IPS-15b (cell line): ENCODE data around the gene CCRL2.

Source experiments
- H3K27me3 ChIP-seq: one replicate; pipeline ENCODE4 v1.6.1; 2013; ENCODE audit warnings: low read length; ENCODE audit not compliant: control insufficient read depth, insufficient read depth
- H3K36me3 ChIP-seq: one replicate; pipeline ENCODE4 v1.6.1; 2013; ENCODE audit warnings: low read length; ENCODE audit not compliant: control insufficient read depth, insufficient read depth
- H3K4me1 ChIP-seq: one replicate; pipeline ENCODE4 v1.6.1; 2013; ENCODE audit warnings: mild to moderate bottlenecking, low read length; ENCODE audit not compliant: control insufficient read depth, insufficient read depth
- H3K4me3 ChIP-seq: one replicate; pipeline ENCODE4 v1.5.1; 2013; ENCODE audit warnings: low read depth, low read length
- H3K9ac ChIP-seq: one replicate; pipeline ENCODE4 v1.6.1; 2013; ENCODE audit warnings: low read depth, mild to moderate bottlenecking, low read length
- H3K9me3 ChIP-seq: one replicate; pipeline ENCODE4 v1.6.1; 2013; ENCODE audit warnings: mild to moderate bottlenecking, low read length; ENCODE audit not compliant: control insufficient read depth, insufficient read depth

The CCRL2 gene, protein sequence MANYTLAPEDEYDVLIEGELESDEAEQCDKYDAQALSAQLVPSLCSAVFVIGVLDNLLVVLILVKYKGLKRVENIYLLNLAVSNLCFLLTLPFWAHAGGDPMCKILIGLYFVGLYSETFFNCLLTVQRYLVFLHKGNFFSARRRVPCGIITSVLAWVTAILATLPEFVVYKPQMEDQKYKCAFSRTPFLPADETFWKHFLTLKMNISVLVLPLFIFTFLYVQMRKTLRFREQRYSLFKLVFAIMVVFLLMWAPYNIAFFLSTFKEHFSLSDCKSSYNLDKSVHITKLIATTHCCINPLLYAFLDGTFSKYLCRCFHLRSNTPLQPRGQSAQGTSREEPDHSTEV

GRCh38 chr3:46406788-46407611 lies at the start of gene CCRL2, which contains the start of gene CCR5AS:
CCRL2 (plus strand) TSS chr3:46407259; CDS start chr3:46408080, 821 bp downstream.
CCR5AS (minus strand) TSS chr3:46407066.
- no peaks in the 10 kb centered on the region for H3K36me3 ChIP-seq
- no peak within 1 kb of the TSS for H3K9ac ChIP-seq
- H3K4me1 ChIP-seq: no peaks in the 10 kb centered on the region
- no peak within 1 kb of the TSS for H3K4me3 ChIP-seq
- H3K9me3 ChIP-seq: no peaks in the 10 kb centered on the region
- H3K27me3 ChIP-seq: no peaks in the 10 kb centered on the region

DNA sequence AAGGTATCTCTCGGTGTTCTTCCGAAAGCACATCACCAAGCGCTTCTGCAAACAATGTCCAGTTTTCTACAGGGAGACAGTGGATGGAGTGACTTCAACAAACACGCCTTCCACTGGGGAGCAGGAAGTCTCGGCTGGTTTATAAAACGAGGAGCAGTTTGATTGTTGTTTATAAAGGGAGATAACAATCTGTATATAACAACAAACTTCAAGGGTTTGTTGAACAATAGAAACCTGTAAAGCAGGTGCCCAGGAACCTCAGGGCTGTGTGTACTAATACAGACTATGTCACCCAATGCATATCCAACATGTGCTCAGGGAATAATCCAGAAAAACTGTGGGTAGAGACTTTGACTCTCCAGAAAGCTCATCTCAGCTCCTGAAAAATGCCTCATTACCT lies 48.6 kb upstream of the CCRL2 start:
- H3K36me3 ChIP-seq: no peaks in the 10 kb centered on the region
- no peaks in the 10 kb centered on the region for H3K9me3 ChIP-seq
- H3K9ac ChIP-seq: no peak overlapping the region
- H3K4me1 ChIP-seq: no peaks in the 10 kb centered on the region
- H3K27me3 ChIP-seq: no peaks in the 10 kb centered on the region
- no peak overlapping the region for H3K4me3 ChIP-seq

GRCh38 chr3:46359733-46360493 lies 47.1 kb upstream of the CCRL2 start:
- no peaks in the 10 kb centered on the region for H3K9me3 ChIP-seq
- no peak overlapping the region for H3K9ac ChIP-seq
- no peak overlapping the region for H3K4me3 ChIP-seq
- H3K36me3 ChIP-seq: no peaks in the 10 kb centered on the region
- no peaks in the 10 kb centered on the region for H3K4me1 ChIP-seq
- no peaks in the 10 kb centered on the region for H3K27me3 ChIP-seq

GRCh38 chr3:46360907-46361306 lies 46.2 kb upstream of the CCRL2 start:
- Histone ChIP-seq H3K27me3 (no peaks in the 10 kb centered on the region), H3K36me3 (no peaks in the 10 kb centered on the region), H3K9ac (no peak overlapping the region), H3K9me3 (no peaks in the 10 kb centered on the region), H3K4me1 (no peaks in the 10 kb centered on the region), H3K4me3 (no peak overlapping the region)

- H3K4me3 ChIP-seq: no peak overlapping the region
- no peak overlapping the region for H3K9ac ChIP-seq
- no peaks in the 10 kb centered on the region for H3K36me3 ChIP-seq
- no peaks in the 10 kb centered on the region for H3K9me3 ChIP-seq
- no peaks in the 10 kb centered on the region for H3K27me3 ChIP-seq
- no peaks in the 10 kb centered on the region for H3K4me1 ChIP-seq
Observed at GRCh38 chr3:46361408-46362283, 45.4 kb upstream of the CCRL2 start.

- Histone ChIP-seq H3K9ac (no peak overlapping the region), H3K36me3 (no peaks in the 10 kb centered on the region), H3K27me3 (no peaks in the 10 kb centered on the region), H3K9me3 (no peaks in the 10 kb centered on the region), H3K4me3 (no peak overlapping the region), H3K4me1 (no peaks in the 10 kb centered on the region)
Observed at GRCh38 chr3:46365041-46365440, 42.0 kb upstream of the CCRL2 start.

DNA sequence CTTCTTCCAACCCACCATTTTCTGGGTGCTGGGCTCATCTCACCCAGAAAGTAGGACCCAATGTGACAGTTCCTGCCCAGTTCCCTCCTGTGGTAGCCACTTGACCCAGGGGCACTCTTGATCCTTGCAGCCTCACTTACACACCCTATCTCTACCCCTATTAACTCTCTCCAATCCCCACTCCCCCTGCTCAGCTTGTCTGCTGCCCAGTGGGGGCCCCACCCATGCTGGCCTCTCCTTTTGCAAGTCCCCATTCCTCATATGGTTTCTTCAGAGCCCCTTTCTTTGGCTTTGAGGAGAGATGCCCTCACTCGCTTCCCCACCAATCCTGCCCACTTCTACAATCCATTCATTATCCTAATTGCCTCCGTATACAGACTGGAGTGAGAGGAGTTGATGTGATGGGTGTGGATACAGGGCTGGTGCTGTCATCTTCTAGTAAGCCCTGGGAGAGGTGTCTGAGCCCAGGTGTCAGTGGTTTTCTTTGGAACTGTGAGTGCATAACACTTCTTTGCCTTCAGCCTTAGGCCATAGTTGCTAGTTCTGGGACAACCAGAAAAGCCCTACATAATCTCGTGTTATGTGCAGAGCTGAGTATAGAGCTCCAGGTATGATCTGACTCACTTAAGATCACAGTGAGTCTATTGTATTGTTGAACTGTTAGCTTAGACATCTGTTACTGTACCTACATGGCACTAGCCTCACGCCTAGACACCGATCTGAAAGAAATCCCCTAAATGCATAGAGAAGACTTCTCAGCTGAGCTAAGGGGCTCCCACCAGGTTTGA lies 41.1 kb upstream of the CCRL2 start:
- no peaks in the 10 kb centered on the region for H3K9me3 ChIP-seq
- H3K4me3 ChIP-seq: no peak overlapping the region
- no peaks in the 10 kb centered on the region for H3K36me3 ChIP-seq
- H3K4me1 ChIP-seq: no peaks in the 10 kb centered on the region
- no peak overlapping the region for H3K9ac ChIP-seq
- H3K27me3 ChIP-seq: no peaks in the 10 kb centered on the region

GRCh38 chr3:46367811-46368210 lies 39.2 kb upstream of the CCRL2 start:
- Histone ChIP-seq H3K4me3 (no peak overlapping the region), H3K4me1 (no peaks in the 10 kb centered on the region), H3K27me3 (no peaks in the 10 kb centered on the region), H3K9ac (no peak overlapping the region), H3K36me3 (no peaks in the 10 kb centered on the region), H3K9me3 (no peaks in the 10 kb centered on the region)

DNA sequence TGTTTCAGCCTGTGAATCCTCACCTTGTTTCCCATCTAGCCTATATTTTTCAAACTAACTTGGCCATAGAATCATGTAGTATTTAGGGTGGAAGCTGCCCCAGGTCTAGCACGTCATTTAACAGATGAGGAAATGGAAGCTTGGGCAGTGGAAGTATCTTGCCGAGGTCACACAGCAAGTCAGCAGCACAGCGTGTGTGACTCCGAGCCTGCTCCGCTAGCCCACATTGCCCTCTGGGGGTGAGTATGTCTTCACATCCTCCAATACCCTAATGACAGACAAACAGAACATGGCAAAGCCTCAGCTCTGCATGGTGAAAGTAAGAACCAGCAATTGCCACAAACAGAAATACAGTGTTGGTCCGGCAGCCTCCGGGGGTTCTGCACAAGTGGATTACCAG lies 38.5 kb upstream of the CCRL2 start:
- Histone ChIP-seq H3K9me3 (no peaks in the 10 kb centered on the region), H3K4me3 (no peak overlapping the region), H3K4me1 (no peaks in the 10 kb centered on the region), H3K27me3 (no peaks in the 10 kb centered on the region), H3K36me3 (no peaks in the 10 kb centered on the region), H3K9ac (no peak overlapping the region)

DNA sequence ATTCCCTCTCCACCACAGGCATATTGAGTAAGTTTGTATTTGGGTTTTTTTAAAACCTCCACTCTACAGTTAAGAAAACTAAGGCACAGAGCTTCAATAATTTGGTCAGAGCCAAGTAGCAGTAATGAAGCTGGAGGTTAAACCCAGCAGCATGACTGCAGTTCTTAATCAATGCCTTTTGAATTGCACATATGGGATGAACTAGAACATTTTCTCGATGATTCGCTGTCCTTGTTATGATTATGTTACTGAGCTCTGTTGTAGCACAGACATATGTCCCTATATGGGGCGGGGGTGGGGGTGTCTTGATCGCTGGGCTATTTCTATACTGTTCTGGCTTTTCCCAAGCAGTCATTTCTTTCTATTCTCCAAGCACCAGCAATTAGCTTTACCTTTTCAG lies 37.9 kb upstream of the CCRL2 start:
- H3K4me3 ChIP-seq: no peak overlapping the region
- no peaks in the 10 kb centered on the region for H3K4me1 ChIP-seq
- H3K36me3 ChIP-seq: no peaks in the 10 kb centered on the region
- H3K9ac ChIP-seq: no peak overlapping the region
- H3K9me3 ChIP-seq: no peaks in the 10 kb centered on the region
- no peaks in the 10 kb centered on the region for H3K27me3 ChIP-seq
